Upper lobe of right lung (tissue), 1 donor: ENCODE measurements around the gene INO80. TPM values are rescaled to one million over a fixed set of nuclear protein-coding genes. Genes with fewer than 3 reads are reported as not detected.

Experiments
- ATAC-seq: fragments of 200-7000 bp; cut with Tn5 transposase; one replicate; pipeline ENCODE4 v1.9.1; 2020; ENCODE audit warnings: mild to moderate bottlenecking, moderate library complexity
- DNase-seq: peaks from one replicate; pipeline ENCODE4 v3.0.0-alpha.2; 2020
- H3K27ac ChIP-seq: fragments of 200-600 bp; one replicate; pipeline ENCODE4 v1.8.0; 2022
- H3K27me3 ChIP-seq: fragments of 200-600 bp; one replicate; pipeline ENCODE4 v1.8.0; 2022; ENCODE audit warnings: mild to moderate bottlenecking
- H3K36me3 ChIP-seq: fragments of 200-600 bp; one replicate; pipeline ENCODE4 v1.8.0; 2022
- H3K4me1 ChIP-seq: fragments of 200-600 bp; one replicate; pipeline ENCODE4 v1.8.0; 2022
- H3K4me3 ChIP-seq: fragments of 200-600 bp; one replicate; pipeline ENCODE4 v1.8.0; 2022; ENCODE audit warnings: mild to moderate bottlenecking
- H3K9me3 ChIP-seq: fragments of 200-600 bp; one replicate; pipeline ENCODE4 v1.8.0; 2022
- CTCF ChIP-seq: fragments of 200-600 bp; IDR thresholded peaks from one replicate; pipeline ENCODE4 v1.8.0; 2022; ENCODE audit warnings: antibody characterized with exemption
- intact Hi-C: fragments of 100-400 bp; cut with DNase I; formaldehyde crosslinking; loops from one replicate; pipeline ENCODE4 v1.11.0; 2022
- total RNA-seq: library from RNA; stranded (reverse); fragmentation: NEBNext Ultra II Directional; extraction: Animal tissue kit (Norgen Biotek cat#: 25700); gene quantifications from one replicate; pipeline ENCODE4 v1.2.1, GENCODE V29; 2021
- donor health status: DM: no; HTN: yes; CAD: no; lungs with severe emphysema.

The INO80 gene
- total RNA-seq, 1 donor from 2014 or later: 35.6 TPM

DNA sequence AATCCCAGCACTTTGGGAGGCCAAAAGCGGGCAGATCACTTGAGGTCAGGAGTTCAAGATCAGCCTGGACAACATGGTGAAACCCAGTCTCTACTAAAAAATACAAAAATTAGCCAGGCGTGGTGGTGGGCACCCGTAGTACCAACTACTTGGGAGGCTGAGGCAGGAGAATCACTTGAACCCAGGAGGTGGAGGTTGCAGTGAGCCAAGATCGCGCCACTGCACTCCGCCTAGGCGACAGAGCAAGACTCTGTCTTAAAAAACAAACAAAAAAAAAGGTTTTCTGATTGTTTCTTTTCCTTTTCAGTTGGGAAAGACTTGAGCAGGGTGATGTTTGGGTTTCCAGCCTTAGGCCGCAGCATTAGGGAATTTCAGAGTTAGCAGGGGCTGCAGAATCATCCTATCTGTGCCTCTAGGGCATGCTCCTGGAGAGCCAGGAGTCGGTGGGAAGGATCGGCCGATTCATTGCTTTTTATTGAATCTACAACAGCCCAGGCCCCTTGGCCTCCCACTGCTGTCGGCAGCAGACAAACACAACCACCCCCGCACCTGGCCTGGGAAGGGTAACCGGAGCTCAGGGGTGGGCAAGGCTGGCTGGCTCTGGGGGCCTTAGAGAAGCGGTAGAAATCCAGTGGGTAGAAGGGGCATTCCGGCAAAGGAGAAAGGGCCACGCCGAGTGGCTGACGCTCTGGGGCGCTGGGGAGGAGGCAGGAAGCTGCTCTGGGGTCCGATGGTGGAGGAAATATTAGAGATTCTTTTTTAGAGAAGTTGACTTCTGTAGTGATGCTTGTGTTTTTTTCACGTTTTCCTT lies 156.5 kb downstream of the INO80 start:
- intact Hi-C loops: loop anchor here (10.0 kb wide), 1 partner anchor 55 kb away; no protein-coding TSS in a partner anchor
- Histone ChIP-seq H3K27me3 (no peaks in the 10 kb centered on the region), H3K9me3 (no peaks in the 10 kb centered on the region), H3K4me1 (peaks cover 8% of the 10 kb centered on the region), H3K4me3 (no peak overlapping the region), H3K27ac (no peak overlapping the region), H3K36me3 (no peaks in the 10 kb centered on the region)
- DNase-seq: no peak
- no peak for ATAC-seq
- TF ChIP-seq CTCF: no peak

- no peaks in the 10 kb centered on the region for H3K36me3 ChIP-seq
- peaks cover 8% of the 10 kb centered on the region for H3K4me1 ChIP-seq
- H3K27ac ChIP-seq: no peak overlapping the region
- H3K9me3 ChIP-seq: no peaks in the 10 kb centered on the region
- DNase-seq: no peak
- ATAC-seq: no peak
- TF ChIP-seq CTCF: no peak
- intact Hi-C loops: loop anchor here (10.0 kb wide), 1 partner anchor 56 kb away; no protein-coding TSS in a partner anchor
- H3K27me3 ChIP-seq: no peaks in the 10 kb centered on the region
- H3K4me3 ChIP-seq: no peak overlapping the region
These were observed 157.4 kb downstream of the INO80 start for GRCh38 chr15:40958723-40959122.

GRCh38 chr15:40958146-40958545 lies 157.9 kb downstream of the INO80 start:
- DNase-seq: no peak
- TF ChIP-seq CTCF: no peak
- Histone ChIP-seq H3K36me3 (no peaks in the 10 kb centered on the region), H3K4me3 (no peak overlapping the region), H3K4me1 (peaks cover 8% of the 10 kb centered on the region), H3K27me3 (no peaks in the 10 kb centered on the region), H3K27ac (no peak overlapping the region), H3K9me3 (no peaks in the 10 kb centered on the region)
- intact Hi-C loops: loop anchor here (10.0 kb wide), 1 partner anchor 57 kb away; no protein-coding TSS in a partner anchor
- ATAC-seq: no peak

DNA sequence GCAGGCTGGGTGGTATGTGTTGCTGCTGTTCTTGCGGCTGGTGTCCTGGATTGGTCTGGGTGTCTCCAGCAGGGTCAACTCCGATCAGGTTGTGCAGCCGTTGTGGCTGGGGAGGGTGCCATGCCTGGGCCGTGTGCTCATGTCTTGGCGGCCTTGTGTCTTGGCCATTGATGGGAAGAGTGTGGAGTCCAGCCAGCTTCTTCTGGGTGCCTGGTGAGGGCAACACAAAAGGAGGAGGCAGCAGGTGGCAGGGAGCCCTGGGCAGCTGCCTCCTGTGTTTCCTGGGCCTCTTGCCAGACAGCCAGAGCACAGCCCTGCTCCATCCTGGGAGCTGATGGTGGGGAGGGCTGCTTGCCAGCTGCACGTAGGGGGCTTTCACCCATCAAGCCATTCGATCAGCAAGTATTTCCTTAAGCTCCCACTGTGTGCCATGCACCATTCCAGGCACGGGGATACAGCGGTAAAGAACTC lies 158.5 kb downstream of the INO80 start:
- TF ChIP-seq CTCF: no peak
- no peaks in the 10 kb centered on the region for H3K36me3 ChIP-seq
- peaks cover 9% of the 10 kb centered on the region for H3K4me1 ChIP-seq
- H3K4me3 ChIP-seq: no peak overlapping the region
- intact Hi-C loops: loop anchor here (10.0 kb wide), 1 partner anchor 57 kb away; no protein-coding TSS in a partner anchor
- no peaks in the 10 kb centered on the region for H3K9me3 ChIP-seq
- no peak overlapping the region for H3K27ac ChIP-seq
- DNase-seq (no peak), ATAC-seq (no peak)
- no peaks in the 10 kb centered on the region for H3K27me3 ChIP-seq

- H3K27me3 ChIP-seq: no peaks in the 10 kb centered on the region
- ATAC-seq (no peak), DNase-seq (no peak)
- H3K36me3 ChIP-seq: no peaks in the 10 kb centered on the region
- no peaks in the 10 kb centered on the region for H3K9me3 ChIP-seq
- TF ChIP-seq CTCF: no peak
- no peak overlapping the region for H3K27ac ChIP-seq
- no peak overlapping the region for H3K4me3 ChIP-seq
- peaks cover 15% of the 10 kb centered on the region for H3K4me1 ChIP-seq
- intact Hi-C loops: loop anchor here (10.0 kb wide), 1 partner anchor 58 kb away; no protein-coding TSS in a partner anchor
These were observed 159.0 kb downstream of the INO80 start for GRCh38 chr15:40957041-40957555.
